ENCODE results near the gene CEMIP.
"Not testable (repeated sequence)": the region's sequence is repeated elsewhere in the genome, so short reads cannot be mapped to it uniquely, and the experiment has no call there.

The CEMIP gene

GRCh38 chr15:80758130-80758745 lies 20.9 kb upstream of the CEMIP start:
- no peak for DNase-seq (ENCODE audit: low read depth)

- DNase-seq (ENCODE audit: low read depth), result no peak
These were observed 18.2 kb upstream of the CEMIP start for GRCh38 chr15:80760960-80761359.

- no peak for DNase-seq (ENCODE audit: low read depth)
These were observed 17.4 kb upstream of the CEMIP start for GRCh38 chr15:80761754-80762153.

GRCh38 chr15:80763235-80763634 lies 15.9 kb upstream of the CEMIP start:
- not testable (repeated sequence) for DNase-seq (ENCODE audit: low read depth)

- no peak for DNase-seq (ENCODE audit: low read depth)
These were observed 14.6 kb upstream of the CEMIP start for GRCh38 chr15:80764535-80764934.

GRCh38 chr15:80766275-80766674 lies 12.9 kb upstream of the CEMIP start:
- no peak for DNase-seq (ENCODE audit: low read depth)

GRCh38 chr15:80768158-80768557 lies 11.0 kb upstream of the CEMIP start:
- DNase-seq (ENCODE audit: low read depth), result no peak

- no peak for DNase-seq (ENCODE audit: low read depth)
These were observed 9.9 kb upstream of the CEMIP start for GRCh38 chr15:80769153-80769828.

GRCh38 chr15:80769829-80770705 lies 9.1 kb upstream of the CEMIP start:
- no peak for DNase-seq (ENCODE audit: low read depth)

- DNase-seq (ENCODE audit: low read depth), result no peak
These were observed 6.0 kb upstream of the CEMIP start for GRCh38 chr15:80773122-80773551.

- DNase-seq (ENCODE audit: low read depth), result no peak
These were observed 5.3 kb upstream of the CEMIP start for GRCh38 chr15:80773792-80774352.

- DNase-seq (ENCODE audit: low read depth), result no peak
These were observed 4.7 kb upstream of the CEMIP start for GRCh38 chr15:80774486-80774885.

- no peak for DNase-seq (ENCODE audit: low read depth)
These were observed 3.8 kb upstream of the CEMIP start for GRCh38 chr15:80775338-80775737.

GRCh38 chr15:80776420-80777045 lies 2.6 kb upstream of the CEMIP start:
- peak; percentile 41 for DNase-seq (ENCODE audit: low read depth)

- no peak for DNase-seq (ENCODE audit: low read depth)
These were observed 2.0 kb upstream of the CEMIP start for GRCh38 chr15:80777137-80777536.

- DNase-seq (ENCODE audit: low read depth), result no peak
These were observed 1.1 kb upstream of the CEMIP start for GRCh38 chr15:80777826-80778620.

GRCh38 chr15:80778621-80778963 lies 578 bp upstream of the CEMIP start:
- DNase-seq (ENCODE audit: low read depth), result no peak

GRCh38 chr15:80779658-80780415 lies 667 bp downstream of the CEMIP start:
- DNase-seq (ENCODE audit: low read depth), result no peak

GRCh38 chr15:80780416-80781221 lies 1.4 kb downstream of the CEMIP start:
- no peak for DNase-seq (ENCODE audit: low read depth)

GRCh38 chr15:80783260-80783659 lies 4.1 kb downstream of the CEMIP start:
- no peak for DNase-seq (ENCODE audit: low read depth)
